Neural cell (in vitro differentiated cells): Measurements from ENCODE around the gene SLC29A2. TPM values are rescaled to one million over a fixed set of nuclear protein-coding genes. Genes with fewer than 3 reads are reported as not detected.
A peak's percentile ranks its signal among the peaks of the same experiment; 100 is the strongest.

ENCODE experiments used
- H2AFZ ChIP-seq: fragments of 200-600, 300-800 bp; sonication (generic), shearing (Covaris generic); 2 replicates; pipeline ENCODE4 v1.6.0; 2014; ENCODE audit warnings: low read depth, mild to moderate bottlenecking, antibody characterized with exemption, low read length, moderate library complexity
- H3F3A ChIP-seq: fragments of 200-600 bp; shearing (Covaris generic); 2 replicates; pipeline ENCODE4 v1.6.1; 2016; ENCODE audit warnings: mild to moderate bottlenecking, moderate library complexity, mixed read lengths, antibody characterized with exemption, low read length; ENCODE audit not compliant: insufficient read depth, poor library complexity, severe bottlenecking
- H3K27ac ChIP-seq: fragments of 200-600, 300-800 bp; sonication (generic), shearing (Covaris generic); 2 replicates; pipeline ENCODE4 v1.5.1; 2014; ENCODE audit warnings: mild to moderate bottlenecking, low read length, moderate library complexity
- H3K27me3 ChIP-seq: fragments of 300-800, 200-600 bp; sonication (generic), shearing (Covaris generic); 2 replicates; pipeline ENCODE4 v1.6.0; 2014; ENCODE audit warnings: mild to moderate bottlenecking, low read depth, low read length, moderate library complexity; ENCODE audit not compliant: insufficient read depth
- H3K36me3 ChIP-seq: fragments of 300-800, 200-600 bp; sonication (generic), shearing (Covaris generic); 2 replicates; pipeline ENCODE4 v1.5.1; 2014; ENCODE audit warnings: mild to moderate bottlenecking, antibody characterized with exemption, low read length, moderate library complexity; ENCODE audit not compliant: insufficient read depth
- H3K4me2 ChIP-seq: fragments of 300-800, 200-600 bp; sonication (generic), shearing (Covaris generic); 2 replicates; pipeline ENCODE4 v1.6.0; 2014; ENCODE audit warnings: mild to moderate bottlenecking, low read length
- H3K4me3 ChIP-seq: fragments of 300-800, 200-600 bp; sonication (generic), shearing (Covaris generic); 2 replicates; pipeline ENCODE4 v1.5.1; 2014; ENCODE audit warnings: mild to moderate bottlenecking, low read length, moderate library complexity
- H3K79me2 ChIP-seq: fragments of 200-600 bp; shearing (Covaris generic); replicated peaks from 2 replicates; pipeline ENCODE4 v1.6.0; 2014; ENCODE audit warnings: mild to moderate bottlenecking, low read length, moderate library complexity; ENCODE audit not compliant: insufficient read depth
- H3K9ac ChIP-seq: fragments of 300-800, 200-600 bp; sonication (generic), shearing (Covaris generic); 2 replicates; pipeline ENCODE4 v1.6.1; 2016; ENCODE audit warnings: mild to moderate bottlenecking, low read length, mixed read lengths
- H3K9me2 ChIP-seq: fragments of 200-600 bp; shearing (Covaris generic); 2 replicates; pipeline ENCODE4 v1.6.1; 2016; ENCODE audit warnings: mild to moderate bottlenecking, low read length, mixed read lengths; ENCODE audit not compliant: insufficient read depth
- H3K9me3 ChIP-seq: fragments of 200-600, 300-800 bp; sonication (generic), shearing (Covaris generic); 2 replicates; pipeline ENCODE4 v1.6.1; 2016; ENCODE audit warnings: mild to moderate bottlenecking, mixed run types, low read length, moderate library complexity, mixed read lengths
- H4K20me1 ChIP-seq: fragments of 200-600 bp; shearing (Covaris generic); 2 replicates; pipeline ENCODE4 v1.6.1; 2016; ENCODE audit warnings: mild to moderate bottlenecking, mixed run types; ENCODE audit not compliant: insufficient read depth
- EP300 ChIP-seq: fragments of 450-650 bp; conservative IDR thresholded peaks from 2 replicates; pipeline ENCODE4 v1.6.1; 2014; ENCODE audit warnings: antibody characterized with exemption, mild to moderate bottlenecking, moderate library complexity; ENCODE audit not compliant: poor library complexity, severe bottlenecking
- EZH2 ChIP-seq: fragments of 200-600, 300-800 bp; shearing (Covaris generic), sonication (generic); IDR thresholded peaks from 2 replicates; pipeline ENCODE4 v1.6.1; 2014; ENCODE audit warnings: antibody characterized with exemption, low read length, borderline replicate concordance, mild to moderate bottlenecking; ENCODE audit not compliant: insufficient read depth, poor library complexity, severe bottlenecking
- MXI1 ChIP-seq: fragments of 450-650 bp; conservative IDR thresholded peaks from 2 replicates; pipeline ENCODE4 v1.6.1; 2014; ENCODE audit warnings: antibody characterized with exemption, mild to moderate bottlenecking; ENCODE audit not compliant: poor library complexity, severe bottlenecking
- POLR2AphosphoS5 ChIP-seq: IDR thresholded peaks from 2 replicates; pipeline ENCODE4 v1.6.1; 2012
- RAD21 ChIP-seq: fragments of 450-650 bp; conservative IDR thresholded peaks from 2 replicates; pipeline ENCODE4 v1.6.1; 2014; ENCODE audit warnings: antibody characterized with exemption, mild to moderate bottlenecking, moderate library complexity
- SMC3 ChIP-seq: fragments of 450-650 bp; conservative IDR thresholded peaks from 2 replicates; pipeline ENCODE4 v1.6.1; 2014; ENCODE audit warnings: antibody characterized with exemption, mild to moderate bottlenecking, moderate library complexity; ENCODE audit not compliant: poor library complexity
- TAF1 ChIP-seq: IDR thresholded peaks from 2 replicates; pipeline ENCODE4 v1.6.1; 2012; ENCODE audit warnings: low read depth
- polyA plus RNA-seq: library from polyadenylated mRNA; depleted of rRNA; stranded (reverse); fragments of >200 nt; gene quantifications from 2 replicates; pipeline ENCODE4 v1.2.3, GENCODE V29; 2014
- TF ChIP-seq, protein P1 (sequence below): IDR thresholded peaks from 2 replicates; pipeline ENCODE4 v1.6.1; 2012; ENCODE audit warnings: borderline replicate concordance
- TF ChIP-seq, protein P2 (sequence below): fragments of 450-650 bp; IDR thresholded peaks from 2 replicates; pipeline ENCODE4 v1.5.1; 2014; ENCODE audit warnings: antibody characterized with exemption, mild to moderate bottlenecking, moderate library complexity; ENCODE audit not compliant: poor library complexity, severe bottlenecking

SLC29A2 gene
- polyA plus RNA-seq, 1 donor from 2014 or later, result 1.7 TPM

DNA sequence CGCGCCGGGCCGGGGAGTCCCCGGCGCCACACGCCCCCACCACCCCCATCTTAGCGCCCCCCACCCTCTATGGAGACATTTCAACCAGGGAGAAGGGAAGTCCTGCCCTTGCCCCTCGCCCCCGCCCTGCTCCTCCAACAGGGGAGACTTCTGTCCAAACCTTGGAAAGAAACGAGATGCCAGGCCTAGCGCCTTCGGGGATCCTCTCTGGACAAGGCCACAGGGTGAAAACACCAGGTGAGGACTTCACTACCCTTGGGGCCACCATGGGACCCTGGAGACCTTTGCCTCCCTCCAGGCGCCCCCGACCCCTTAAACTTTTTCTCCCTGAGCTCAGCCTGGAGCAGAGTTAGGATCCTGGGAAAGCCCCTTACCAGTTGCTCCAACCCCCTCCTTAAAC lies 37.7 kb upstream of the SLC29A2 start:
- Histone ChIP-seq H3K9me3 (no peaks in the 10 kb centered on the region), H2AFZ (no peak overlapping the region), H3K36me3 (no peaks in the 10 kb centered on the region), H4K20me1 (no peaks in the 10 kb centered on the region), H3F3A (no peaks in the 10 kb centered on the region), H3K27ac (peak overlapping the region; percentile 81), H3K4me2 (no peak overlapping the region), H3K9ac (peak overlapping the region; percentile 85), H3K27me3 (no peaks in the 10 kb centered on the region), H3K79me2 (no peaks in the 10 kb centered on the region), H3K4me3 (peak overlapping the region; percentile 72), H3K9me2 (no peaks in the 10 kb centered on the region)
- no peak for TF ChIP-seq SMC3
- TF ChIP-seq, protein P1, sequence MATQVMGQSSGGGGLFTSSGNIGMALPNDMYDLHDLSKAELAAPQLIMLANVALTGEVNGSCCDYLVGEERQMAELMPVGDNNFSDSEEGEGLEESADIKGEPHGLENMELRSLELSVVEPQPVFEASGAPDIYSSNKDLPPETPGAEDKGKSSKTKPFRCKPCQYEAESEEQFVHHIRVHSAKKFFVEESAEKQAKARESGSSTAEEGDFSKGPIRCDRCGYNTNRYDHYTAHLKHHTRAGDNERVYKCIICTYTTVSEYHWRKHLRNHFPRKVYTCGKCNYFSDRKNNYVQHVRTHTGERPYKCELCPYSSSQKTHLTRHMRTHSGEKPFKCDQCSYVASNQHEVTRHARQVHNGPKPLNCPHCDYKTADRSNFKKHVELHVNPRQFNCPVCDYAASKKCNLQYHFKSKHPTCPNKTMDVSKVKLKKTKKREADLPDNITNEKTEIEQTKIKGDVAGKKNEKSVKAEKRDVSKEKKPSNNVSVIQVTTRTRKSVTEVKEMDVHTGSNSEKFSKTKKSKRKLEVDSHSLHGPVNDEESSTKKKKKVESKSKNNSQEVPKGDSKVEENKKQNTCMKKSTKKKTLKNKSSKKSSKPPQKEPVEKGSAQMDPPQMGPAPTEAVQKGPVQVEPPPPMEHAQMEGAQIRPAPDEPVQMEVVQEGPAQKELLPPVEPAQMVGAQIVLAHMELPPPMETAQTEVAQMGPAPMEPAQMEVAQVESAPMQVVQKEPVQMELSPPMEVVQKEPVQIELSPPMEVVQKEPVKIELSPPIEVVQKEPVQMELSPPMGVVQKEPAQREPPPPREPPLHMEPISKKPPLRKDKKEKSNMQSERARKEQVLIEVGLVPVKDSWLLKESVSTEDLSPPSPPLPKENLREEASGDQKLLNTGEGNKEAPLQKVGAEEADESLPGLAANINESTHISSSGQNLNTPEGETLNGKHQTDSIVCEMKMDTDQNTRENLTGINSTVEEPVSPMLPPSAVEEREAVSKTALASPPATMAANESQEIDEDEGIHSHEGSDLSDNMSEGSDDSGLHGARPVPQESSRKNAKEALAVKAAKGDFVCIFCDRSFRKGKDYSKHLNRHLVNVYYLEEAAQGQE, result no peak
- TF ChIP-seq TAF1, result no peak
- TF ChIP-seq EP300, result no peak
- TF ChIP-seq POLR2AphosphoS5, result no peak
- TF ChIP-seq MXI1, result no peak
- TF ChIP-seq RAD21, result no peak
- TF ChIP-seq, protein P2, sequence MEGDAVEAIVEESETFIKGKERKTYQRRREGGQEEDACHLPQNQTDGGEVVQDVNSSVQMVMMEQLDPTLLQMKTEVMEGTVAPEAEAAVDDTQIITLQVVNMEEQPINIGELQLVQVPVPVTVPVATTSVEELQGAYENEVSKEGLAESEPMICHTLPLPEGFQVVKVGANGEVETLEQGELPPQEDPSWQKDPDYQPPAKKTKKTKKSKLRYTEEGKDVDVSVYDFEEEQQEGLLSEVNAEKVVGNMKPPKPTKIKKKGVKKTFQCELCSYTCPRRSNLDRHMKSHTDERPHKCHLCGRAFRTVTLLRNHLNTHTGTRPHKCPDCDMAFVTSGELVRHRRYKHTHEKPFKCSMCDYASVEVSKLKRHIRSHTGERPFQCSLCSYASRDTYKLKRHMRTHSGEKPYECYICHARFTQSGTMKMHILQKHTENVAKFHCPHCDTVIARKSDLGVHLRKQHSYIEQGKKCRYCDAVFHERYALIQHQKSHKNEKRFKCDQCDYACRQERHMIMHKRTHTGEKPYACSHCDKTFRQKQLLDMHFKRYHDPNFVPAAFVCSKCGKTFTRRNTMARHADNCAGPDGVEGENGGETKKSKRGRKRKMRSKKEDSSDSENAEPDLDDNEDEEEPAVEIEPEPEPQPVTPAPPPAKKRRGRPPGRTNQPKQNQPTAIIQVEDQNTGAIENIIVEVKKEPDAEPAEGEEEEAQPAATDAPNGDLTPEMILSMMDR, result no peak
- TF ChIP-seq EZH2, result no peak

DNA sequence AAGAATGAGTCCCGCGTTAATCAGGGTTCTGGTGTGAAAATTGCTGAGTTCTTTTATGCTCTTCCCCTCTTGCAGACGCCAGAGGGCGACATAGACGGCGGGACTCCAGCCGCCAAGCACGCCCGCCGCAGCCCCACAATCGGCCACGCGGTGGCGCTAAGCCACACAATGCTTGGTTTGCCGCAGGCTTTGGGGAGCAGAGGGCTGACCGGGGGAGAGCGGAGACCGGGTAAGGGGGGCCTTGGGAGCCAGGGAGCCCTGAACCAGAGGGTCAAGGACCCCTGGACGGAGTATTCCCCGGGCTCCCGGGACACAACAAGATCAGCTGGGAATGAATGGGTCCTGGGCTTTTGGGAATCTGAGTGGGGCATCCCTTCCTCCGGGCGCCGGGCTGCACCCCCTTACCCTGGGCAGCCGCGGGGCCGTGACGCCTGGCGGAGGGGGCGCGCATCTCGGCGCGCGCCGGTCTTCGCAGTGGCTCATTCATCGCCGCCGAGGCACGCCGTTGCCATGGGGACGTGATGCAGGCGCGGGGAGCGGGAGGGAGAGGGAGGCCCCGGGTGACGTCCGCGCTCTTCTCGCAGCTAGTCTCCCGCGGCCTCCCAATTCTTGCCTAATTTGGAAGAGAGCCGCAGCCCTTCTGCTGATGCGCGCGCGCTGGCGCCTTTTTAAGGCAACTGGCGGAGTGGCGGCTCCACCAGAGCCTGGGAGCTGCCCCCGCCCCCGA lies 37.1 kb upstream of the SLC29A2 start:
- TF ChIP-seq TAF1 (no peak), RAD21 (peak; percentile 100), EZH2 (no peak), SMC3 (peak; percentile 100), POLR2AphosphoS5 (peak; percentile 49), MXI1 (peak; percentile 96), EP300 (peak; percentile 79)
- TF ChIP-seq, protein P2, result peak; percentile 100
- TF ChIP-seq, protein P1, result no peak
- Histone ChIP-seq H3K9ac (peak overlapping the region; percentile 85), H2AFZ (peak overlapping the region; percentile 42), H3K4me2 (peak overlapping the region; percentile 49), H3K79me2 (no peaks in the 10 kb centered on the region), H3K9me3 (no peaks in the 10 kb centered on the region), H3K9me2 (no peaks in the 10 kb centered on the region), H3K36me3 (no peaks in the 10 kb centered on the region), H3F3A (no peaks in the 10 kb centered on the region), H4K20me1 (no peaks in the 10 kb centered on the region), H3K4me3 (peak overlapping the region; percentile 72), H3K27ac (peak overlapping the region; percentile 81), H3K27me3 (no peaks in the 10 kb centered on the region)
